ENCODE results near the gene PAK5.

The PAK5 gene

DNA sequence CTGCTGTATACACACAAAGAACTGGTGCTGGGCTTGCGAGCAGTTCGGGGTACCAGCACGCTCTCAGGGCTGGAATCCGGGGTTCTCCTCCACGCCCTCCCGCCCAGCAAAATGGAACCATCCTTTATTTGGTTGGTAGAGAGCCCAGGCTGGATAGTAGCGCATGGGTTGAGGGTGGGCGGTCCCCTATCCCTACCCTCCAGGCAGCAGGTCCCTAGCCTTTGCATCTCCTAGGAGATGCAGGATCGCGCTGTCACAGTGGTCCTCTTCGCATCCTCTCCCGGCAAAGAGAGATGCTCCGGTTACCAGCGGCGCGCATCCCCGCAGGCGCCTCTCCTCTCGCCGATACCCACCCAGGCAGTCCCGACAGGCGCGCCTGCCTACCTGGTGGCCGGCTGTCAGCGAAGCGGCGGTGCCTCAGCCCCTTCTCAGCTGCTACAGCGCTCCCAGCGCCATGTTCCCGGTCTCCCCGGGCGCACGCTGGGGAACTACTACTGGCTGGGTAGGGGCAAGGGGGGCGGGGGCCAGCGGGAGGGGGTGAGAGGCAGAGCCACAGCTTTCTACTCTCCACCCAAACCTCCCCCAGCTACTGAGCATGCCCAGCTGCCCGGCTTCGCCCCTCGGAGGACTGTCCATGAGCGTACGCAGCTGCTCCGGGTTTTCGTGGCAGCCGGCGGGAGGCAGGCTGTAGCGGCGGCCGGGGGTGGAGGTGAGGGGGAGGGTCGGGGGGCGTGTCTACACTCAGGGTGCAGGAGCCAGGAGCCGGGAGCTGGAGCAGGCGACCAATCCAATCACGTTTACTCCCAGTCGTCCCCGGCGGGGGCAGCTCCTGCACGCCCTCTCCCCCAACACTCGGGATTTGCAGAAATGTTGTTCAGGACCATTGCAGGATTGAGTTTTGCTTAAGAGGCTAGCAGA, at the start of gene PAK5:
TSS of gene PAK5 (minus strand) at position 699 of the 918 bp plus-strand sequence. CDS start 194,748 bp downstream, outside the sequence.
- DNase-seq (ENCODE audit: low read depth) = no peak

DNA sequence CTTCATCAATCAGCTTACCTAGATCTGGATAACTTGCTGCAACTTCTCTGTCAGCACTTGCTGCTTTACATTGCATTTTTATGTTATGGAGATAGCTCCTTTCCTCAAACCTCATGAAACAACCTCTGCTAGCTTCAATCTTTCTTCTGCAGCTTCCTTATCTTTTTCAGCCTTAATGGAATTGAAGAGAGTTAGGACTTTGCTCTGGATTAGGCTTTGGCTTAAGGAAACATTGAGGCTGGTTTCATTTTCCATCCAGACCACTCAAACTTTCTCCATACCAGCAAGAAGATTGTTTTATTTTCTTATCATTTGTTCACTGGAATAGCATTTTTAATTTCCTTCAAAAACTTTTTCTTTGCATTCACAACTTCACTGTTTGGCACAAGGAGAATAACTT, 48.8 kb upstream of the PAK5 start:
- DNase-seq (ENCODE audit: low read depth) = no peak

DNA sequence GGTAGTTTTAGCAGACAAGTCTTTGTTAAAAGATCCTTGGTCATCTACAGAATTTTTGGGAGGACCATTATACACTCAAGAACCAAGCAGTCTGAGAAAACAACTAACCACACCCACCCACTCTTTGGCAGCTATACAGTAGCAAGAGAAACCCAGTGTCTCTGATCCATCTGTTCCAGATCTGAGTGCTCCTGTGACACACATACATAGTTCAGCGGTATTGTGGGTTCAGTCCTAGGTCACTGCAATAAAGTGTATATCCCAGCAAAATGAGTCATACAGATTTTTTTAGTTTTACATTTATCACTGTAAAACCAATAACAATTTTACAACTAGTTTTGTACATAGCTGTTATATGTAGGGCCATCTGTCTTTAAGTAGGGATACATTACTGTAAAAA, 47.4 kb upstream of the PAK5 start:
- no peak for DNase-seq (ENCODE audit: low read depth)

DNA sequence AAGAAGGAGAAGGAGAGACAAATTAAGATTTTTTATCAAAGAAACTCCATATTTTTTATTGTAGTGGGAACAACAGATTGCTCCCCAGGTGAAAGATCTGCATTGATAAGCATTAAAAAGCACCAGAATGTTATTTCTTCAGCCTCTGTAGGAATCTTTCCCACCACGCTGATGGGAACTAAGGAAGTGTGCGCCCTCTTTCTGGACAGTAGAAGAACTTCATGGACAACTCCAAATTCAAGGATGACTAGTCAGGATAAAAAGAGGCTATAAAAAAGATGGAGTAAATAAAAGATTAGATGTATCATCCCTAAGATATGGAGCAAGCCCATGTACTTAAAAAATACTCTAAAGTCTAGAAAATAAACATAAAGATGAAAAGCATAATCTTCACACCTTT, 45.8 kb upstream of the PAK5 start:
- DNase-seq (ENCODE audit: low read depth) = no peak

DNA sequence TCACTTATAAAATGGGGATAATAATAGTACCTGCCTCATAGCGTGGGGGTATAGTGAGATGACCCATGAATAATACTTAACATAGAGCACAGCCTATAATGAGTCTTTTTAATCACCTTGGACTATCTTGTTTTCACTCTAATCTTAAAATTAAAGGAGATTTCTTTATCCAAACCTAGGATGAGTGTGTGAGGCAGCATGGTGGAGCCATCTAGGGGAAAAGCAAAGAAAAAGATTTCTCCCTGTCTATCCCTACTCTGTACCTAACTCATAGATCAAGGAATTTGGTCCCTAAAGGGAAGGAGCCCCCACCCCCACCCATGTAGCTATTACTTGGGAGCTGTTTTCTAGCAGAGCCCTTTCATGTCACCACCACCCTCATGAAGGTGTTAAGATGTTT, 45.2 kb upstream of the PAK5 start:
- no peak for DNase-seq (ENCODE audit: low read depth)

DNA sequence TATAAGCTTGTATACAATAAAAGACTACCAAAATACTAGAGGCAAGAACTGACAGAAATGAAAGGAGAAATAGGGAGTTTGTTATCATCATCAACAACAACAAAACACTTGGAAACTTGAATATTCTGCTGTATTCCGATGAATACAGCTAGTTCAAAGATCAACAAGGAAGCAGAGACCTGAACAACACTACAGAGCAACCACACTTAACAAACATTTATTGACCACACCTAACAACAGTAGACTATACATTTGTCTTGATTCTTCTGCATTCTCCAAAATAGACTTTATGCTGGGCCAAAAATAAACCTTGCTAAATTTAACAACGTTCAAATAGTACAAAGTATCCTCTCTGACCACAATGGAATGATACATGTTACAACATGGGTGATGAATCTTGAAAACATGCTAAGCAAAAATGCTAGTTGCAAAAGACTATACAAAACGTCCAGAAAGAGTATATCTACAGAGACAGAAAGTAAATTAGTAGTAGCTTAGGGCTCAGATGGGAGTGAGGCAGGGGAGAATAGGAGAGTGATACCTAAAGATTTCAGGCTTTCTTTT, 39.1 kb upstream of the PAK5 start:
- no peak for DNase-seq (ENCODE audit: low read depth)

DNA sequence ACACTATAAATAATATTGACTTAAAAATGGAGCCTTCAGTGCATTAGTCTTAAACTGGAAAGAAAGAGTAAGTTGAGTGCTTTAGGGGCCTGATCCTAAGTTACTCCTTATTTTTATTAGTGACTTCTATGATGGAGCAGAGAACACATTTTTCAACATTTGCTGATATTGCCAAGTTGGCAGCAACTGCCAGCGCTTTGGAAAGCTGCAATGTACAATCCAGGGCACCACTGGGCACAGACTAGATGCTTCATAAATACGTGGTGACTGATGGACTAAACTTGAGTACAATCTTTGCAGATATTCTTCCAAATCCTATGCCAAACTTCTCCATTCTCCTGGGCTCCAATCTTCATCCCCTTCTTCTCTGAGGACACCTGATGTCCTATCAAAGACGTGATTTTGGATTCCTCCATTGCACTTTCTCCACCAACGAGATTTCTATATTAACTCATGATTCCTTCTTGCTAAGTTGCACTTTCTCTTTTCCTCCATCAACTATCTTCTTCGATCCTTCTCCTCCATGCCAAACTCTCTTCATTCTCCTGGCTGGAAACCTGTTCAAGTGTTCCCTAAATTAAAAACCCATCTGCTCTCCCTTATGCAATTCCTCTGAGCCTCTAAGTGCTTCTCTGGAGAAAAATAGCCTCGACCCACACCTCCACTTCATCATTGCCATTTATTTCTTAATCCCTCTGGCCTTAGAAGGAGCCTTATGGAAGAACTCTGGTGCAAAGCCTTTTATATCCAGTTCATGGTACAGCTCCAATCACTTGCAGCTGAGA, 28.5 kb upstream of the PAK5 start:
- no peak for DNase-seq (ENCODE audit: low read depth)

DNA sequence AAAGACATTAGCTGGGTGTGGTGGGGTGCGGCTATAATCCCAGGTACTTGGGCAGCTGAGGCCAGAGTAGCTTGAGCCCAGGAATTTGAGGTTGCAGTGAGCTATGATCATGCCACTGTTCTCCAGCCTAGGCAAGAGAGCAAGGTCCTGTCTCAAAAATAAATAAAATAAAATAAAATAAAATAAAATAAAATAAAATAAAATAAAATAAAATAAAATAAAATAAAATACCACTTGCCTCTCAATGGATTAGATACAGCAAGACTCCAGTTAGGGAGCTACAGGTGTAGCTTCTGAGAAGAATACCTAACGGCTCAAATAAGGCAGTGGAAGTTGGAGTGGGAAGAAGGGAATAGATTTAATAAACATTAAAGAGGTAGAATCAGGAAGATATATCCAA, 13.7 kb upstream of the PAK5 start:
- DNase-seq (ENCODE audit: low read depth) = no peak

DNA sequence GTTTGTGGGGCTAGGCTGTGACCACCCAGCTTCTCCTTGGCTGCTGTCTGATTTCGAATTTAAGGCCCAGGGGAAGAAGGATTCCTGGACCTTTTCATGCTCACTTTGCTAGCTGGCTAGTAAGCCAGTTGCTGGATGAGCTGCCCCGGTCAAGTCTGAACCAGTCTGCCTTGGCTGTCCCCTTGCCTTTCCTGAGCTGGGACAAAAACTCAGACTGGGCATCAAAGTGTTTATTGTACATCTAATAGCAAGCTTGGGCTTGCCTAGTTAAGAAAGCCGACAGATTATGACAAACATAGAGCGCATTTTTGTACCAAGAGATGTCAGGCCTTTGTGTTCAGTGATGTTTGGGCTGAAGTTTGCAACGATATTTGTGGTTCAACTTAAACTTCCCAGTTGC, 750 bp upstream of the PAK5 start:
- DNase-seq (ENCODE audit: low read depth) = no peak

DNA sequence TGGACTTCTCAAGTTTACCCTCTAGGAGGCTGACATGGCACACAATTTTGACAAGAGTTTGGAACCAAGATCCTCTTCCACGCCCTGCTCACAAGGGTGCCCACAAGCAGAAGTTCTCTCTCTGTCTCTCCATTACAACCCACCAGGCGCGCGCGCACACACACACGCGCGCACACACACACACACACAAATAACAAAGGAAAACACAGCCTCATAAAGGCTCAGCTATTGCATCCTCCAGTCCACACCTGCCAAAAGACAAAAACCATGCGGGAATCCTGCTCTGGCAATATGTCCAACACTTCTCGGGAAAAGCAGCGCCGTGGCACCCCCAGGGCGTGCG, 870 bp downstream of the PAK5 start:
- DNase-seq (ENCODE audit: low read depth) = no peak

DNA sequence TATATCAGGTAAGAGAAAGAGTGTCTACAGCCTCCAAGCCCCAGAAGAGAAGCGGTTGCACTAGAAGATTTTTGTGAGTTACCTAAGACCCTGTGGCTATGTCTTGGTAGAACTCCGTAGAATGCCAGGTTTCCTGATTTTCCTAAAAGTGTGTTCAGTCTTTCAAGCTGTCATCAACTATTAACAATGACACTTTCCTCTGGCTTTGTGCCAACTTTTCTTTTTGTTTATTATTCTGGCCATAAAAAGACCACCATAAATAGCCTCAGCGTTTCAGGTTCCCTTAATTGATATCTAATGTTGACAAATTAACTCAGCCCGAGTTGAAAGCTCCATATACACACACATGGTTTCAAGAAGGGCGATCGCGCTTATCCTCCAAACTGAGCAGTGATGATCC, 1.2 kb downstream of the PAK5 start:
- DNase-seq (ENCODE audit: low read depth) = no peak

DNA sequence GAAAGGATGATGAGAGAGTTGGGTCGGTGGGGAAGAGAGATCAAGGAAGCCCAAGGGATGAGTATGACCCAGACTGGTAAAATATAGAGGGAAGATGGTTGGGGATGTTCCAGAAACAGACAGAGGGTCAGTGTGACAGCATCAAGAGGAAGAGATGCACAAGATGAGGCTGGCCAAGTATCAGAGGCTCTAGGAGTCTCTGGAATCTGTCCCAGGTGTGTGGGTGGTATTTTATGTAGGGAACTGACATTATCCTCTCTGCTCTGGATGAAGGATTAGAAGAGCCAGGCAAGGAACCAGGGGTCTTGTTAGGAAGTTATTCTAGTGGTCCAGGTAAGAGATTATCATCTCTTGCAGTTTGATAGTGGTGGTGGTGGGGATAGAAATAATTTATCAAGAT, 3.6 kb downstream of the PAK5 start:
- no peak for DNase-seq (ENCODE audit: low read depth)

DNA sequence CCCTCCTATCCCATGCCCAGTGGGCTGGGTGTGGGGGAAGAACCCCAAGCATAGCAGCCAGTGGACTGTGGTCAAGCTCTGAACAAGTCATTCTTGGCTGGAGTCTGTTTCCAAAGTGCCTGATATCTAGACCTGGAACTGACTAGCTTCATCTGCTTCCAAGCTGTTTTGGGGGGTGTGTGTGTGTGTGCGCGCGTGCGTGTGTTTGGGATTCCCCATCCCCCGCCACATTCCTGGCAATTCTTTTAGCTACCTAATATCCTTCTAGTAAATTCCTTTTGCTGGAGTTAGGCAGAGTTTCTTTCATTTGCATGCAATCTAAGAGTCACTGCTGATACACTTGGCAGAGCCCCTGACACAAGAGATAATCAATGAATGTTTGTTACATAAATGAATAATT, 7.8 kb downstream of the PAK5 start:
- DNase-seq (ENCODE audit: low read depth) = no peak

DNA sequence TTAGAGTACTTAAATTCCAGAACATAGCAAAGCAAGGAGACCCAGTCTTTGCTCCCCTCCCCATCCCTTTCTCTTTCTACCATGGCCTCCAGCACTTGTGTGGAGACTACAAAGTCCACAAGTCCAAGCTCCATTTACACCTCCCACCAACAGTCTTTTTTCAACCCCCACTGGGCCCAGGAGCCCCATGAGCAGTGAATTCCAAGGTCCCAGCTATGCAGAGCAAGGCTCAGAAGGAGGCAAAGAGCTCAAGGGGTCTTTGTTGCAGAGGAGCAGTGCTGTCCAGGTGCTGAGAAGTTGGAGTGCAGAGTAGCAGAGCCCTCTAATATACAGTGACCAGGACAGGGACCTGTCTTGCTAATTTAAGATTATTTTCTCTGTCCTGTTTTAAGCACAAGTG, 9.0 kb downstream of the PAK5 start:
- no peak for DNase-seq (ENCODE audit: low read depth)

DNA sequence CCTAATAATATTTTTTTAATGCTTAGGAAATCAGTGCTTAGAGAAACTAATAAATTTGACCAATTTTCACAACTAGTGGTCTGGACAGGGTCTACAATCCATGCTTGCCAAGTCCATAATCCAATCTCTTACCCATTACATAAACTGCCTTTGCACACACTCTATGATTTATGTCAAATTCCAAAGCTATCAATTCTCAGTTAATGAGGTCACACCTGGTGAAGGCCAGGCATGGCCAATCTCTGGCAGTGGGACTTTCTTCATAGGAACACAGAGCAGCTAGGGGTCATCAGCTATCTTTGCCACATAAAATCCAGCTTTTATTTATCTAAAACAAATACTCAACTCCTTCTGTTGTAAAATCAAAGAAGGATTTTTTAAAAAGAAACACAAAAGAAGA, 21.2 kb downstream of the PAK5 start:
- DNase-seq (ENCODE audit: low read depth) = no peak

DNA sequence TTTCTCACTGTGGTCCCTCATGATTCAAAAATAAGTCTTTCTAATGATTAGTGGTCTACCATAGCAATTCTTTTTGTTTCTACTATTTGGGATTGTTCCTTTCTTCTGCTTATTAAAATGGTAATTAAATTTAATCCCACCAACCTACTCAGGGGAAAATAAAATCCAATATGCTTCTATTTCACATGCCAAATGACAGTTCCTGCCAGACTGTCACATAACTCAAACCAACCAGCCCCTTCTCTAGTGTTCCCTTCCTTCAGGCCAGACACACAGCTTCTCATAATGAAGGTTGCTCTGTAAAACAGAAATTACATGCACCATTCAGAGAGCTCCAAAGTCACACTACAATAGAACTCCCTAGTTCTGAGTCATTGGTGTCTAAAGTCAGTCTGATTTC, 23.2 kb downstream of the PAK5 start:
- DNase-seq (ENCODE audit: low read depth) = no peak

DNA sequence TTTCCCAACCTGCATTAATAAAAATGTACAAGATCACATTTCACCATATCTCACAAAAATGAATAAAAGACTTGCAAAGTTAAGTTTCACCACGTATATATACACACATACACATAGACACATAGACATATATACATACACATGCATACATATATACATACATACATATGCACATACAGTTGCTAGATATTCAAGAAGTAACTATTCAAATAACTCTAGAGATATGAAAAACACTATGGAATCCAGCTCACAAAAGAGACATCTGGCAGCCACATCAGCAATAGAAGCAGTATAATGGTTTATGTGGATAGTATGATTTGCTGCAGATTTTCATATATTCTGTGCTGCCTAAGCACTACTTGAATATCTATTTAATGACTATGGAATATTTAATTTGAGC, 28.1 kb downstream of the PAK5 start:
- DNase-seq (ENCODE audit: low read depth) = no peak

DNA sequence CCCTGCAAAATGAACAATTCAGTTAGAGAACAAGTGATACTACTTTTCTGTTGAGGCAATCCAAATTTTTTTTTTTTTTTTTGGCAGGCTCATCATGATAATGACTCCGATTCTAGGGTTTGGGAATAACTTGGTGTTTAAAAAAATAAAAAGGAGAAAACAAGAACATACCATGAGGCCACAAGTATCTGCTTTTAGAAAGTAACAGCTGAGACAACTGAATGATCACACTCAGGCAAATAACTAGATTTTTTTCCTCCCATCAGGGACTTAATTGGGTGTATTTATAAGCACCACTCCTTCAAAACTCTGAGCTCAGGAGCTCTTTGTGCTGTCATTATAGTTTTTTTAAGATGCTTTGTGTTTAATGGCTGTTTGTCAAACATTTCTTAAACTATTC, 29.6 kb downstream of the PAK5 start:
- no peak for DNase-seq (ENCODE audit: low read depth)

DNA sequence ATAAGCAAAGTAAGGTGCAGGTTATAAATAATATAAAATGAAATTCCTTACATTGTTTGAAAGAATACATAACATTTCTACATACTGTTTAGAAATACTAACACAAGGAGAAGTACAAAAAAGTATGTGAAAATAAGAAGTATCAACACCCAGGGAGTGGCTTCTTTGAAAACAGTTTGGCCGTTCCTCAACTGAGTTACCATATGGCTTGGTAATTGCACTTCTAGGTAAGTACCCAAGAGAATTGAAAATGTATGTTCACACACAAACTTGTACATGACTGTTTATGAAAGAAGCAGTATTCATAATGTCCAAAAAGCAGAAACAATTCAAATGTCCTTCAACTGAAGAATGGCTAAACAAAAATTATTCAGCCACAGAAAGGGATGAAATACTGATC, 30.7 kb downstream of the PAK5 start:
- DNase-seq (ENCODE audit: low read depth) = no peak

DNA sequence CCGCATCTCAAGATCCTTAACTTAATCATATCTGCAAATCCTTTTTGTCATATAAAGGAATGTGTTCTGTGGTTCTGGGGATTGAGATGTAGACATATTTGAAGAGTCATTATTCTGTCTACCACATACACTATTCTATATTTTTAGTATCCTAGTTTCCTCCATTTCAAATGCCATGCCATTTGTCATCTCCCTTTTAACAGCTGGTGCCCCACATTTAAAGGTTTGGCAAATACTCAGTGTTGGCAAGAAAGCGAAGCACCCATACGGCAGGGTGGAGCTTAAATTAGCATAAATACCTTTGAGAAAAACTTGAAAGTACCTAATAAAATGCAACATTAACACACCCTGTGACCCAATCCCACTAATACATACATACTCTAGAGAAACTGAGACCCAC, 31.7 kb downstream of the PAK5 start:
- no peak for DNase-seq (ENCODE audit: low read depth)

DNA sequence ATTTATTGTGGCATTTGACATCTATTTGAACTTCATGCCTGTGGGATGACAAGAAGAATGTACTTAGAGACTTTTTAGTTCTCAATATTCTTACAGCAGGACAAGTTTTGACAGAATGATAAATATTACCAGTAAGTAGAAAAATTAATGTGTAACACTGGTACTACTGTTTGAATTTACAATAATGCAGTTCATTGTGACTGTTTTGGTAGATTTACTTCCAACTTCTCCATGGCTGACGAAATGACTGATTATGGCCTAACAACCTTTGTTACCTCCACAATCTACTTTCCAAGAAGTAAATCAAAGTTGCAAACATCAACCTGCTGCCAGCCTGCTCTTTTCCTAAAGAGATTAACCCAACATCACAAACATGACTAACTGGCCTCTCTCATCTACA, 38.5 kb downstream of the PAK5 start:
- DNase-seq (ENCODE audit: low read depth) = no peak

DNA sequence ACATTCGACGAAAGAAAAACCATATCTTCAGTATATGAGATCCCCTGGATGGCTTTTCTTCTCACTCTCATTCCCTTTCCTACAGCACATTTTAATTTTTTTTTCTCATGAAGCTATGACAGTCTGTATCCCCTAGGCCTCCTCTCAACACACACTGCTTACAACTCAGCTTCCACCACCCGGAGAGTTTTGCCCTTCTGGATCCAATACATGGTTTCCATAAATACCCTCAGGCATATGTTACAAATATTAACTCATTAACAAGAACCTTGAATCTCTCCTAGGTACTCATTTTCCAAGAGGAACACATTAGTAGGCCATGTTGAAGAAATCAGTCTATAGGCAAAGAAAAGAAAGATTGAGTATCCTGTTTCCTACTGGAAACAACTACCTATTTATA, 44.0 kb downstream of the PAK5 start:
- DNase-seq (ENCODE audit: low read depth) = no peak

DNA sequence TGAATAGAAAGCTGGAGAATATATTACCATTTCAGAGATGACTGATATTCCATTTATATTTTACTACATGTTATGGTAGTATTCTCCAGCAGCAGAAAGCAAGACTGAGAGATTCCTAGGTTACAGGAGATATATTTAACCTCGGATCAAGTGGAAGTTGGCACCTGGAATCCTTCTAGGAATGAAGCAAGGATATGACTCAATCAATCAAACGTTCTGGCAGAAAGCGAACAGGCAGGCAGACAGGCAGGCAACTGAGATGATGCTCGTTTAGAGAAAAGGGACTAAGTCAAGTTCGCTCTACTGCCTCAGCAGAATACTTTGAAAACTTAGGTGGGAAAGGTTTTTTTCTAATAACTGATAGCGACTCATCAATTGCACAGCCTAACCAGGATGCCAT, 46.2 kb downstream of the PAK5 start:
- no peak for DNase-seq (ENCODE audit: low read depth)
